ENCODE data around the gene RNF111.

DNA sequence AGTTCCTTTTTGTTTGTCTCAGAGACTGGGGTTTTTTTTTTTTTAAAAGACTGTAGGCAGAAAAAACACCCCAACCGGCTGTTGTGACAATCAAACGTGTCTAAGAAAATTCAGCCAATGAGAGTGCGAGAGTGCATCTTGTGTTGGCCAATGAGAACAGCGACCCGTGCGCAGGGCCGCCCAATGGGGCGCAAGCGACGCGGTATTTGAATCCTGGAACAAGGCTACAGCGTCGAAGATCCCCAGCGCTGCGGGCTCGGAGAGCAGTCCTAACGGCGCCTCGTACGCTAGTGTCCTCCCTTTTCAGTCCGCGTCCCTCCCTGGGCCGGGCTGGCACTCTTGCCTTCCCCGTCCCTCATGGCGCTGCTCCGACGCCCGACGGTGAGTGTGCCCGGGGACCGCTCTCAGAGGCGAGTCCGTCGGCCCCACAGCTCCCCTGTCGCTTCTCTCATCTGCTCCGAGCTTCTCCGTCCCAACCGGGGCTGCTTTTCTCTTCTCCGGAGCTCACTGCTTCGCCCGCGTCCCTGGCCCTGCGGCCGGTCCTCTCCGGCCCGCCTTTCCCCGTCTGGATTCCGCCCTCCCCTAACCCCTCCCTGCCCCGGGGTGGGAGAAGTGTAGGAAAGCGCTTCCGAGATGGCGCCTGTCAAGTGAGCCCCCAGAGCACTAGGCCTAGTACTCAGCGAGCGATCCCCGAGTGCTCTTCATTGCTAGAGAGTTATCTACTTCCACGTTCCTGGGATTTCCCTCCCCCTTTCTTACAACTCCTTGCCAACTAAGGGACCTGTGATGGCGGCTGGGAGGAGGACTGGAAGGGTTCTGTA, 117.7 kb downstream of the RNF111 start, which contains the start of gene CCNB2:
- TF ChIP-seq, protein P1, sequence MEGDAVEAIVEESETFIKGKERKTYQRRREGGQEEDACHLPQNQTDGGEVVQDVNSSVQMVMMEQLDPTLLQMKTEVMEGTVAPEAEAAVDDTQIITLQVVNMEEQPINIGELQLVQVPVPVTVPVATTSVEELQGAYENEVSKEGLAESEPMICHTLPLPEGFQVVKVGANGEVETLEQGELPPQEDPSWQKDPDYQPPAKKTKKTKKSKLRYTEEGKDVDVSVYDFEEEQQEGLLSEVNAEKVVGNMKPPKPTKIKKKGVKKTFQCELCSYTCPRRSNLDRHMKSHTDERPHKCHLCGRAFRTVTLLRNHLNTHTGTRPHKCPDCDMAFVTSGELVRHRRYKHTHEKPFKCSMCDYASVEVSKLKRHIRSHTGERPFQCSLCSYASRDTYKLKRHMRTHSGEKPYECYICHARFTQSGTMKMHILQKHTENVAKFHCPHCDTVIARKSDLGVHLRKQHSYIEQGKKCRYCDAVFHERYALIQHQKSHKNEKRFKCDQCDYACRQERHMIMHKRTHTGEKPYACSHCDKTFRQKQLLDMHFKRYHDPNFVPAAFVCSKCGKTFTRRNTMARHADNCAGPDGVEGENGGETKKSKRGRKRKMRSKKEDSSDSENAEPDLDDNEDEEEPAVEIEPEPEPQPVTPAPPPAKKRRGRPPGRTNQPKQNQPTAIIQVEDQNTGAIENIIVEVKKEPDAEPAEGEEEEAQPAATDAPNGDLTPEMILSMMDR (IDR thresholded peaks at IDR 0.05) = no peak
- no peak for TF ChIP-seq MYC (IDR thresholded peaks at IDR 0.05; ENCODE audit: borderline replicate concordance, low read length)
- TF ChIP-seq, protein P2, sequence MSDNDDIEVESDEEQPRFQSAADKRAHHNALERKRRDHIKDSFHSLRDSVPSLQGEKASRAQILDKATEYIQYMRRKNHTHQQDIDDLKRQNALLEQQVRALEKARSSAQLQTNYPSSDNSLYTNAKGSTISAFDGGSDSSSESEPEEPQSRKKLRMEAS (IDR thresholded peaks at IDR 0.05) = peak; percentile 80
